Muscle of leg (tissue), 9 donors: Measurements from ENCODE around the gene POLR3F. TPM values are rescaled to one million over a fixed set of nuclear protein-coding genes. Genes with fewer than 3 reads are reported as not detected.

Source experiments
- polyA plus RNA-seq, 8 donors: library from polyadenylated mRNA; unstranded; fragments of 120-200 nt; gene quantifications; one replicate each; pipeline versions ENCODE4 v1.2.1 to v1.2.3, GENCODE V29; 2013; ENCODE audit warnings: inconsistent platforms in 1 of 8, low replicate concordance in 1 of 8; ENCODE audit not compliant: insufficient read length in 8 of 8, insufficient read depth in 1 of 8
- total RNA-seq: library from RNA; stranded (reverse); fragments of 120-200 nt; gene quantifications from one replicate; pipeline ENCODE4 v1.2.4, GENCODE V29; 2013

Gene POLR3F
- total and polyA plus RNA-seq, 9 donors, result 9.8 to 15.4 (median 11.9) TPM

Other genes starting within 250 kb of the POLR3F start
- gene ZNF133, start 178.9 kb upstream of the POLR3F start, total RNA-seq, result 23.9 TPM
- gene ZNF133, start 178.9 kb upstream of the POLR3F start, polyA plus RNA-seq, result 10 to 100 TPM; 13.1 to 18.2 (median 15.6) TPM
- gene DZANK1, start 360 bp upstream of the POLR3F start, total RNA-seq, result 1.5 TPM
- 1 to 10 TPM; 1.7 to 3.9 (median 2.0) TPM for gene DZANK1, start 360 bp upstream of the POLR3F start, polyA plus RNA-seq
- 13.3 TPM for gene RBBP9, start 29.8 kb downstream of the POLR3F start, total RNA-seq
- gene RBBP9, start 29.8 kb downstream of the POLR3F start, polyA plus RNA-seq, result 10 to 100 TPM in 7 of 8 donors, 1 to 10 TPM in 1; 9.8 to 13.4 (median 10.6) TPM
- gene SEC23B, start 40.5 kb downstream of the POLR3F start, total RNA-seq, result 20.6 TPM
- 10 to 100 TPM; 17.1 to 27.0 (median 18.7) TPM for gene SEC23B, start 40.5 kb downstream of the POLR3F start, polyA plus RNA-seq
- 138 TPM for gene SMIM26, start 100.0 kb downstream of the POLR3F start, total RNA-seq
- 10 to 100 TPM; 75.9 to 96.2 (median 89.9) TPM for gene SMIM26, start 100.0 kb downstream of the POLR3F start, polyA plus RNA-seq
- gene DTD1, start 120.7 kb downstream of the POLR3F start, total RNA-seq, result 22.9 TPM
- gene DTD1, start 120.7 kb downstream of the POLR3F start, polyA plus RNA-seq, result 10 to 100 TPM; 11.9 to 20.7 (median 17.3) TPM